ACHN (cell line): Measurements from ENCODE around the gene LHFPL4.
"Not testable (repeated sequence)": the region's sequence is repeated elsewhere in the genome, so short reads cannot be mapped to it uniquely, and the experiment has no call there.

Source experiments
- DNase-seq: peaks from one replicate; pipeline ENCODE4 v3.0.0-alpha.2; 2015
- in situ Hi-C: cut with HindIII; loops from 2 replicates; pipeline ENCODE4 v1.10.0; 2017; ENCODE audit warnings: low sequenced_read_pairs, low pct_ligation_motif_present, low pct_unique_long_range_greater_than_20kb

Gene LHFPL4

GRCh38 chr3:9496893-9497292 is 56.7 kb downstream of the LHFPL4 start:
- DNase-seq = no peak
- in situ Hi-C loops = no loop called here

GRCh38 chr3:9494036-9494435 is 59.6 kb downstream of the LHFPL4 start:
- in situ Hi-C loops = not testable (repeated sequence)

GRCh38 chr3:9491506-9491905 is 62.1 kb downstream of the LHFPL4 start:
- DNase-seq = no peak
- in situ Hi-C loops = no loop called here

More at GRCh38 chr3:9494036-9494435, 59.6 kb downstream of the LHFPL4 start:
- not testable (repeated sequence) for DNase-seq

- in situ Hi-C loops = no loop called here
- no peak for DNase-seq
These were observed 68.4 kb downstream of the LHFPL4 start for GRCh38 chr3:9485248-9485647.

- in situ Hi-C loops = no loop called here
- DNase-seq = no peak
These were observed 73.4 kb downstream of the LHFPL4 start for GRCh38 chr3:9480265-9480664.

- in situ Hi-C loops = no loop called here
- no peak for DNase-seq
These were observed 76.7 kb downstream of the LHFPL4 start for GRCh38 chr3:9476935-9477334.

- DNase-seq = no peak
- in situ Hi-C loops = no loop called here
These were observed 79.1 kb downstream of the LHFPL4 start for GRCh38 chr3:9474482-9474881.

- in situ Hi-C loops = no loop called here
These were observed 80.0 kb downstream of the LHFPL4 start for GRCh38 chr3:9473496-9474065.

GRCh38 chr3:9469986-9470385 is 83.6 kb downstream of the LHFPL4 start:
- in situ Hi-C loops = no loop called here
- DNase-seq = no peak

More at GRCh38 chr3:9473496-9474065, 80.0 kb downstream of the LHFPL4 start:
- DNase-seq = no peak

GRCh38 chr3:9468460-9468859 is 85.2 kb downstream of the LHFPL4 start:
- in situ Hi-C loops = no loop called here

GRCh38 chr3:9467451-9467850 is 86.2 kb downstream of the LHFPL4 start:
- in situ Hi-C loops = no loop called here
- no peak for DNase-seq

More at GRCh38 chr3:9468460-9468859, 85.2 kb downstream of the LHFPL4 start:
- no peak for DNase-seq

- in situ Hi-C loops = no loop called here
- no peak for DNase-seq
These were observed 98.0 kb downstream of the LHFPL4 start for GRCh38 chr3:9455596-9456131.

GRCh38 chr3:9452417-9452816 is 101.2 kb downstream of the LHFPL4 start:
- in situ Hi-C loops = no loop called here
- DNase-seq = no peak

- in situ Hi-C loops = no loop called here
- DNase-seq = no peak
These were observed 102.6 kb downstream of the LHFPL4 start for GRCh38 chr3:9450991-9451390.

- in situ Hi-C loops = no loop called here
- DNase-seq = no peak
These were observed 103.5 kb downstream of the LHFPL4 start for GRCh38 chr3:9450126-9450525.

- in situ Hi-C loops = loop anchor here (10.0 kb wide), 1 partner anchor 74 kb away; no protein-coding TSS in a partner anchor
- no peak for DNase-seq
These were observed 105.0 kb downstream of the LHFPL4 start for GRCh38 chr3:9448643-9449042.
